Subcutaneous adipose tissue (tissue), 4 donors: ENCODE measurements around the gene ANKRA2. TPM values are rescaled to one million over a fixed set of nuclear protein-coding genes. Genes with fewer than 3 reads are reported as not detected.

Experiments
- total RNA-seq, 4 donors: library from RNA; depleted of rRNA; stranded (reverse); fragments of >200 nt; gene quantifications; one replicate each; pipeline ENCODE4 v1.1.0, GENCODE V29; 2016
- TF ChIP-seq, protein P1 (sequence below): fragments of 450-650 bp; IDR thresholded peaks from one replicate; pipeline ENCODE4 v1.5.1; 2016; ENCODE audit warnings: low read depth, mild to moderate bottlenecking, control low read depth, antibody characterized with exemption, moderate library complexity

The ANKRA2 gene
- total RNA-seq, 4 donors from 2014 or later, result 13.5 to 42.7 (median 32.6) TPM

DNA sequence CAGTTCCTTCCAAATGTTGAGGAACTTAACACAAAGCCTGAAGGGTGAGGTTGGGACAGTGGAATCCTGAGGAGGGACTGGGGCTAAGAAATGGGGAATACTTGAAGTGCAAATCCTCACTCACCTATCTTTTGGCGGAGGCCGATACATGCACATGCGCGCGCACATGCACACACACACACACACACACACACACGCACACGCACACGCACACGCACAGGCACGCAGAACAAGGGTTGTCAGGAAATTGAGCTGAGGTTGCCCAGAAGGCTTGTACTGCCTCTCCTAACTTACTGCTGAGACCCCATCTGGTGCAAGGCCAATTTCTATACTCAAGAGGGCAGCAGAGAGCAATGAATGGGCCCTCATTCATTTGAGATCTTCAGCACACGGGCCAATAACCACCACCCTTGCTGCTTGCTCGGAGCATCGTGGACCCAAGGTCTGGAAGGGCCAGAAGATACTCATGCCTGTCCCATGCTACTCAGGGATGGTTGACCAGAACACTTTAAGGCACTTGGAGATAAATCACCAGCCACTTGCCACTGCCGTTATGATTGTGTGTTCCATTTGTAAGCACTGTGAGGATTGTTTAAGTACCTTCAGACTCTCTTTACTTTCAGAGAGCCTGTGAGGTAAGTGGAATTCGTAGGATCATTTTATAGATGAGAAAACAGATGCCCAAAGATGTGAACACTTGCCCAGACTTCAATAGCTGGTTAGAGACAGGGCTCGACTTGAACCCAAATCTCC is 45.7 kb downstream of the ANKRA2 start:
- TF ChIP-seq, protein P1, sequence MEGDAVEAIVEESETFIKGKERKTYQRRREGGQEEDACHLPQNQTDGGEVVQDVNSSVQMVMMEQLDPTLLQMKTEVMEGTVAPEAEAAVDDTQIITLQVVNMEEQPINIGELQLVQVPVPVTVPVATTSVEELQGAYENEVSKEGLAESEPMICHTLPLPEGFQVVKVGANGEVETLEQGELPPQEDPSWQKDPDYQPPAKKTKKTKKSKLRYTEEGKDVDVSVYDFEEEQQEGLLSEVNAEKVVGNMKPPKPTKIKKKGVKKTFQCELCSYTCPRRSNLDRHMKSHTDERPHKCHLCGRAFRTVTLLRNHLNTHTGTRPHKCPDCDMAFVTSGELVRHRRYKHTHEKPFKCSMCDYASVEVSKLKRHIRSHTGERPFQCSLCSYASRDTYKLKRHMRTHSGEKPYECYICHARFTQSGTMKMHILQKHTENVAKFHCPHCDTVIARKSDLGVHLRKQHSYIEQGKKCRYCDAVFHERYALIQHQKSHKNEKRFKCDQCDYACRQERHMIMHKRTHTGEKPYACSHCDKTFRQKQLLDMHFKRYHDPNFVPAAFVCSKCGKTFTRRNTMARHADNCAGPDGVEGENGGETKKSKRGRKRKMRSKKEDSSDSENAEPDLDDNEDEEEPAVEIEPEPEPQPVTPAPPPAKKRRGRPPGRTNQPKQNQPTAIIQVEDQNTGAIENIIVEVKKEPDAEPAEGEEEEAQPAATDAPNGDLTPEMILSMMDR, result no peak

GRCh38 chr5:73515232-73515631 is 50.2 kb downstream of the ANKRA2 start:
- TF ChIP-seq, protein P1, result no peak

DNA sequence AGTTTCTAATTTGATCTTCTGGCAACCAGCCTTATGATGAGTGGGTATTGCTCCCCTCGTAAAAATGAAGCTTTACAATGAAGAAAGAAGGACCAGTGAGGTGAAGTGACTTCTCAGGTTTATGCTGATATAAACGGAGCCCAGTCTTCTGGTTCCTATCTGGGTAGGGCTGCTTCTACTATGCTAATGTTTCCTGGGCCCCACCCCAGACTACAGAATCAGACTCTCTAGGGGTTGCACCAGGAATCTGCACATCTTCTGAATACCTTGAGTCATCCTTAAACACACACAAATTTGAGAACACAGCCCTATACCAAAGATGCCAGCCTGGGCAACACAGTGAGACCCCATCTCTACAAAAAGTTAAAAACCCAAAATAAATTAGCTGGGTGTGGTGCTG is 51.0 kb downstream of the ANKRA2 start:
- TF ChIP-seq, protein P1, result no peak

DNA sequence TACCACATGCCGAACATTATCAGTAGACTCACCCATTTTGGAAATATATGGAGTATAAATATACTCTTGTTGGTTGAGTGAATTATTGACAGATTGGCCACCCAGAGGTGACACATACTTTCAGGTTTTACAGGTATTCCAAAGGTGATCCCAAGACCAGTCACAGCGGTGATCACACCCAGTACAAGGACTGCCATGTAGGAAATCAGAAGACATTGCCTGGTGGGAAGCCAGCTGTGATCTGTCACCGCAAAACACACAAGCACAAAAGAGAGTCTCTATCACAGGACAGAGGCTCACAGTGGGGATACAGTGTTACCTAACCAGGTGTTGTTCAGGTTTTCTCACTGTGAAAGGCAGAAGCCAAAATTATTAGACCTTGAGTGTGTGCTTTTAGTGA is 51.4 kb downstream of the ANKRA2 start:
- TF ChIP-seq, protein P1, result no peak

DNA sequence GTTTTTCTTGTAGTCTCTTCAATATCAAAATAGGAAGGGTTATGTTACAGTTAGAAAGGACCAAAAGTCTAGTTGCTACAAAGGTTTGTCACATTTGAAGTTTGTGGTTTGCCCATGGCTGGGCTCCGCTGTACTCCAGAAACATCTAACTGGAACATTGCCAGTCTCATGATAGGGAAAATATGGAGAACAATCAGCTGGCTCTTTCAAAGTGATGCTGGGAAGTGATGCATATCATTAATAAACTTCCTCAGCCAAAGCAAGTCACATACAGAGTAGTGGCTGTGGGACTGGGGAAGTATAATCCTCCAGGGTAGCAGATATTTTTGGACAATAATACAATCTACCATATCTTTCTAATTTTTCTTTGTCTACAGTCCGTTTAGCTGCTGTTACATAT is 58.4 kb downstream of the ANKRA2 start:
- TF ChIP-seq, protein P1, result no peak

DNA sequence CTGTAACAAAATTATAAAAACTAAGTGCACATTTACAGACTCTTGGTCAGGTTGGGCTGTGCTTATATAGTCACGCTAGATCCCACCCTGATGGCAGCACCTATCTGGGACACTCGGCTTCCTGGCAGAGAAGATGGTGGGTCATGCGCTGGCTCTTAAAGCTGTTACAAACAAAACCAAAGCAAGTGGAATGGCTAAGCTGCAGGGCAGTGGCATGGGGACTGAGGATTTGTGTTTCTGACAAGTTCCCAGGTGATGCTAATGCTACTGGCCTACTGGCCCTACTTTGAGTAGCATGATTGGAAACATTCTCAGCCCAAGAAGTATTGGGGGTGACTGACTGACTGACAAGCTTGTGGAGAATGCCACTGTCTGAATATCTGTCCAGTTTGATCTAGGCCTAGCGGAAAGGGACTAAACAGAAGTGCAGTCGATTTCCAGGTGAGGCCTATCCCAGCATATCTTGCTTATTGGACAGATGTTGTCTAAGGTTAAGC is 58.9 kb downstream of the ANKRA2 start:
- TF ChIP-seq, protein P1, result no peak

Other genes with a start within 250 kb of the ANKRA2 start
- under 1 TPM in 1 of 4 donors, not detected in 3; 0.22 TPM for gene FOXD1, start 116.9 kb downstream of the ANKRA2 start, total RNA-seq
- gene BTF3, start 67.2 kb downstream of the ANKRA2 start, total RNA-seq, result 100 to 1,000 TPM; 429 to 545 (median 461) TPM
- 10 to 100 TPM; 17.2 to 59.5 (median 33.5) TPM for gene UTP15, start 104 bp upstream of the ANKRA2 start, total RNA-seq
- gene ARHGEF28, start 60.6 kb upstream of the ANKRA2 start, total RNA-seq, result 10 to 100 TPM in 3 of 4 donors, 1 to 10 TPM in 1; 9.9 to 46.3 (median 17.3) TPM